ENCODE data around the gene LXN. TPM values are rescaled to one million over a fixed set of nuclear protein-coding genes. Genes with fewer than 3 reads are reported as not detected.

LXN gene
- total RNA-seq, 4 donors from 2014 or later: 13.2 to 28.0 (median 15.2) TPM

- no peak for TF ChIP-seq CTCF (IDR thresholded peaks at IDR 0.05; ENCODE audit: low read depth)
These were observed 6.0 kb downstream of the LXN start for GRCh38 chr3:158666416-158666815.

GRCh38 chr3:158663832-158664231 lies 8.6 kb downstream of the LXN start:
- no peak for TF ChIP-seq CTCF (IDR thresholded peaks at IDR 0.05; ENCODE audit: low read depth)

GRCh38 chr3:158663246-158663645 lies 9.2 kb downstream of the LXN start:
- TF ChIP-seq CTCF (IDR thresholded peaks at IDR 0.05; ENCODE audit: low read depth): no peak

- TF ChIP-seq CTCF (IDR thresholded peaks at IDR 0.05; ENCODE audit: low read depth): no peak
These were observed 11.7 kb downstream of the LXN start for GRCh38 chr3:158660711-158661110.

GRCh38 chr3:158659454-158660237 lies 12.8 kb downstream of the LXN start:
- TF ChIP-seq CTCF (IDR thresholded peaks at IDR 0.05; ENCODE audit: low read depth): no peak

- no peak for TF ChIP-seq CTCF (IDR thresholded peaks at IDR 0.05; ENCODE audit: low read depth)
These were observed 13.6 kb downstream of the LXN start for GRCh38 chr3:158658889-158659288.

- no peak for TF ChIP-seq CTCF (IDR thresholded peaks at IDR 0.05; ENCODE audit: low read depth)
These were observed 20.0 kb downstream of the LXN start for GRCh38 chr3:158652463-158652862.

All from subcutaneous adipose tissue (tissue), 4 donors.